GM19467 (cell line): ENCODE results near the gene GRAP.
"Not testable (repeated sequence)": the region's sequence is repeated elsewhere in the genome, so short reads cannot be mapped to it uniquely, and the experiment has no call there.

Source experiments
- ATAC-seq: cut with Tn5 transposase; IDR thresholded peaks from one replicate; pipeline ENCODE4 v1.9.1; 2021; ENCODE audit warnings: mild to moderate bottlenecking, moderate library complexity; ENCODE audit not compliant: unreplicated experiment

The GRAP gene

DNA sequence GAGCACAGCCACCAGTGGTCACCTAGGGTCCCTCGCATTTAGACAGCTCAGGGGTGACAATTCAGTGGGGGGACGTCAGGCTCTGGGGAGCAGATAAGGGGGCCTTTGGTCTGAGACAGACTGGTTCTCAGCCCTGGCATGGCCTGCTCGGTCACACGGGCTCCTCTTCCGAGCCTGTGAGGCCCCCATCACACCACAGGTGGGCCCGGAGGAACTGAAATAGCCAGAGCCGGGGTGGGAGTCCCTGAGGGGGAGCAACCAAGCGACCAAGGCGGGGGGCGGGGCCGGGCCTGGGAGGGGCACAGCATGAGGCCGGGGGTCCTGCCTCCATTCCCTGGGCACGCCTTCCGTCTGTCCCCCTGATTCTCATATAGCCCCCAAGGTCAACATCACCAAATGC, 4.4 kb downstream of the GRAP start:
- not testable (repeated sequence) for ATAC-seq

DNA sequence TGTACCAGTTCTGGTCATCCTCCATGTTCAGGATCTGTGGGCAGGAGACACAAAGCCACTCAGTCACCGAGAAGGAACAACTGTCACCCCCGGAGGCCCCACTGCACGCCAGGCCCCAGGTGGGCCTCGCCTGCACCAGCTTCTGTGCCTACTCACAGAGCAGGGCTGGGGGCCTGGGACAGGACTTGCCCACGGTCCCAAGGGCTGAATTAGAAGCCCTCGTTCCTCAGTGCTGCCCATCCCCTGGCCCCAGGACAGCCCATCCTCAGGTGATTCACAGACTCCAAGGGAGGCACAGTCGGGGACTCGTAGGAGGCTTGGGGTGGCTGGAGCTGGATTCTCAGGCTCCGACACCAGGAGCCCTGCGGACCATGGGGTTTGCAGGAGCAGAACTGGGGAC, 4.9 kb downstream of the GRAP start:
- not testable (repeated sequence) for ATAC-seq

DNA sequence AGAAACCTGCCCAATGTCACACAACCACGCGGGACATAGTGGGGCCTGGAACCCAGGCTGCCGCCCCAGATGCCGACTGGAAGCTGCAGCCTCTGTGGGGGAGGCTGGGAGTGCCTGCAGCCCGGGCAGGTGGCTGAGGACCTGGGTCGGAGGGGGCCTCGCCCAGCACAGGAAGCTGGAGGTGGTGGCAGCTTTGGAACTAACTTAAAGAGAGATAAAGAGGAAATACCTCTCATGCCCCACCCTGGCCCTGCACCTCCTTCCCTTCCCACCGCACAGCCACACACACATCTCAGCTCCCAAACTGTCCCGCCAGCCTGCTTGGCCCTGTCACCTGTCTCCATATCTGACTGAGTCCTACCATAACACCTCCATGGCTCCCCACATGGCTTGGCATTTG, 6.4 kb downstream of the GRAP start:
- not testable (repeated sequence) for ATAC-seq

DNA sequence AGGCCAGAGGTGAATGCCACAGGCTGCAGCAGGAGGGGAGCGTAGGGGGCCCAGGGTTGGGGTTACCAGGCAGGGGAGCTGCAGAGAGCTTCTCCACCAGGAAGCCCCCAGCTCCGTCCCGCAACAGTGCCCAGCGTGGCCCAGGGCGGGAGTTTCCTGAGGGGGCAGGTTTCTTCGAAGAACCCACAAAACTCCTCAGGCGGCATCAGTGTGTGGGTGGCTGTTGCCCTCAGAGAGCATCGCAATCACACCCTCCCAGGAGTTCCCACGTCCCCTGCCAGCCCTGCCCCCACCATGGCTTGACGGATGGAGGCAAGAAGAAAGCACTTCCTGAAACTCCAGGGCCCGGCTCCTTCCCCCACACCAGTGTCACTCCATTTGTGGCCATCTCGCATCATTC, 8.0 kb downstream of the GRAP start:
- not testable (repeated sequence) for ATAC-seq

DNA sequence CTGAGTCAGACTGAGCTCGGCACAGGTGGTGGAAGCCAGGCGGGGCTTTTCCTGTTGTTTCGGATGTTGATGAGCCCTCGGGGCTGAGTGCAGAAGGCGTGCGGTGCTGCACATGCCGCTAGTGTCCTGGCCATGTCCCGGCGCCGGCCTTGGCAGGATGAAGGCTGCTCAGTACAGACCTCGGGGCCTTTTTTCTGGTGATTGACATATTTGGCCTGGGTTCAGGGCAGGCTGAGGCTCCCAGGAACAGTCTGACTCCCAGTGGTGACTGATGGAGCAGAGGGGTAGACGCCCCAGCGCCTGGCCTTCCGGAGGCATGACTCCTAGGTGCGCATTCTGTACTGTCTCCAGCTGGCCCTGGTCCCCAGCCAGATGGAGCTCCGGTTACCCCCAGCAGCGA, 8.8 kb downstream of the GRAP start:
- not testable (repeated sequence) for ATAC-seq

DNA sequence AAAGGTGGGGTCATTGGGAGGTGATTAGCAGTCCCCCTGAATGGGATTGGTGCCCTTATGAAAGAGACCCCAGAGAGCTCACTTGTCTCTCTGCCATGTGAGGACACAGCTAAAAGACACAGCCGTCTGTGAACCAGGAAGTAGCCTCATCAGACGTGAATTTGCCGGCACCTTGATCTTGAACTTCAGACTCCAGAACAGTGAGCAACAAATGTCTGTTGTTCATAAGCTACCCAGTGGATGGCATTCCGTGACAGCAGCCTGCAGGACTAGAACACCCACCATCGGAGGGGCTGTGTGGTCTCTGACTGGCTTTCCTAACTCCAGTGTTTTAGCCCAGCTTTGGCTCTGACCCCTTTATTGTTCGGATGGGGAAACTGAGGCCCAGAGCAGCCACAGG, 9.2 kb downstream of the GRAP start:
- ATAC-seq = not testable (repeated sequence)

DNA sequence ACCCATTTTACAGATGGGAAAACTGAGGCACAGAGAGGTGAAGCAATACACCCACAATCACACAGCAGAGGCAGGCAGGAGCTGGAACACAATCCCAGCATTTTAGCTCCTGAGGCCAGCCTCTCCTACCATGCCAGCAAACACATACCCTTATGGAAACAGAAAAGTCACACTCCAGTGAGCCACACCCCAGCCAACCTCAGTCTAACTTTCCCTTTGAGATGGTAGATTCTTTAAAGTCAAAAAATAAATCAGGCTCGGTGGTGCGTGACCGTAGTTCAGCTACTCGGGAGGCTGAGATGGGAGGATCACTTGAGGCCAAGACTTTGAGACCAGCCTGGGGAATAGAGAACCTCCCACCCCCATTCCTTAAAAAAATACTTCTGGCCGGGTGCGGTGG, 10.6 kb downstream of the GRAP start:
- ATAC-seq = not testable (repeated sequence)

DNA sequence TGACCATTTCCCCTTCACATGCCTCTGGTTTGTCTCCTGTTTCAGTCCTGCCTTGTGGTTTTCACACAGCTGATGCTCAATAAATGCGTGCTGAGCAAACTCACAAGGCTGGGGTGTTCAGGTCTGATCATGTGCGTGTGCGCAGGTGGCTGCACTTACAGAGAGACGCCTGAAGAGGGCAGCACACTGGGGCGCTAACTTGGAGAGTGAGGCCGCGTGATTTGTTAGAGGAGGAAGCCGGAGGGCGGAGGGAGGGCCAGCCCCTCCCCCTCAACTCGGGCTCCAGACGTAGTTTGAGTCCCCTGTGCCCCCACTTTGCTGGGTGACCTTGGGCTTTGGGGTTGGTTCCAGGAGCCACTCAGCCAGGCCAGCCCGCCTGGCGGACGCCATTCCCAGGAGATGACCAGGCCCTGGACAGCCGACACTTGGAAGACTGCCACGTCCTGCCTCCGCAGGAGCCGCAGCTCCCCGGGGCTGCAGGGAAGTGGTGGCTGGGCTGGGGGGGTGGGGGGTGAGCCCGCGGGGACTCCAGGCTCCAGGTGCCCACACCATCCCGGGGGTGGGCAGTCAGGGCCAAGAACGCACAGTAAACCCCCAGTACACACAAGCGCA, 14.3 kb downstream of the GRAP start:
- peak; percentile 32 for ATAC-seq

DNA sequence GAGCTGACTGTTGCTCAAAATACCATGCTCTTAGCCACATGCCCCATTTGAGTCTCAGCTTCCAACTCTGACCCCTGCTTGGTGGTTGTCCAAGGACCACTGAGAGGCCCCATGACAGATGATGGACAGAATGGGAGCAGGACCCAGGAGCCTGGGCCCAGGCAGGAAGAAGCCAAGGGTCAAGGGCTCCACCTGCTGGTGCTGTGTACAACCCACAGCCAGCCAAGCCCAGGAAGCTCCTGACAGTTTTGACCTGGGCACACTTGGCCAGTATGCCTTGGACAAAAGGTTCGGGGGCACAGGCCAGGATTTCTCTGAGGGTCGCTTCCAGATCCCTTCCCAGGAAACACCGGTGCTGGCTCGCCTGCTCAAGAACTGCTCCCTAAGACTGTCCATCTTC, 15.0 kb downstream of the GRAP start:
- ATAC-seq = peak; percentile 46

DNA sequence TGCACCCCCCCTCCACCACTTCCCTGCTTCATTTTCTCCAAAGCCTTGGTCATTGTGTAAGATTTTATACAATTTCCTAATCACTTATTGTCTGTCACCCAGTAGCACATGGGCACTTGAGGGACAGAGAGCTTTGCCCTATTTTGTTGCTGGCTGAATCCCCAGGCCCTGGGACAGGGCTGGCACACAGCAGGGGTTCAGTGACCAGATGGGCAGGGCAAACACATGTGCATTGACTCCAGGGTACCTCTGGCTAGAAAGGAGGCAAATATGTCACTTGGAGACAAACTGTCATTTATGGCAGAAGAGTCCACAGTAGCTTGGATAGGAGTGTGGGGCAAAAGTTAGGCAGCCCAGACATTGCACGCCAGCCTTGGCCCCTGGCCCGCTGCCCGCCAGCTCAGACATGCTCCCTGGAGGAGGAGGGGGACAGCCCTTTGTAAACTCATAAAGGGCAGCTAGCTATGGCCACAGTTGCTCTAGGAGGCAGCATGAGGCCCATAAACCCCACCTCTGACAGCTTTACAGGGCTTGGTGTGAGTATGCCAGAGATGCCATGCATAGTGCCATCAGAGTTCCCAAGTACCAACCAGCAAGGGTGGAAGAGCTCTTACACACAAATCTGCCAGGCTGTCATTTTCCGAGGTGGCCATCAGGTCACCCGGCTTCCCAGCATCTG, 15.8 kb downstream of the GRAP start:
- ATAC-seq = not testable (repeated sequence)

DNA sequence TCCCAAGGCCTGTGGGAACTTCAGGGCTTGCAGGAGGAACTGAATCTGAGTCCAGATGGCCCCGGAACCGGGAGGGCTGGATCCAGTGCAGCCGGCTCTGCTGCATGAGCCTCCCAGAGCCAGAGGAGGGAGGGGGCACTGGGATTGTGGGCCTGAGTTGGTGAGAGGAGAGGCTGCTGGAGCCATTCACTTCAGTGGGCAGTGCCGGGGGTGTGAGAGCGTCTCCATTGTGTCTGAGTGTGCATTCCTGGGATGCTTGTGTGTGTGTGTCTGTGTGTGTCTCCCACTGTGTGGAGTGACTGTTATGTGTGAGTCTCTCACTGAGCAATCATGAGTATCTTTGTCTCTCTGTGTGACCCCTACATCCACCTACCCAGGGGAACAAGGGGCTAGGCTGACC, 17.0 kb downstream of the GRAP start:
- not testable (repeated sequence) for ATAC-seq

DNA sequence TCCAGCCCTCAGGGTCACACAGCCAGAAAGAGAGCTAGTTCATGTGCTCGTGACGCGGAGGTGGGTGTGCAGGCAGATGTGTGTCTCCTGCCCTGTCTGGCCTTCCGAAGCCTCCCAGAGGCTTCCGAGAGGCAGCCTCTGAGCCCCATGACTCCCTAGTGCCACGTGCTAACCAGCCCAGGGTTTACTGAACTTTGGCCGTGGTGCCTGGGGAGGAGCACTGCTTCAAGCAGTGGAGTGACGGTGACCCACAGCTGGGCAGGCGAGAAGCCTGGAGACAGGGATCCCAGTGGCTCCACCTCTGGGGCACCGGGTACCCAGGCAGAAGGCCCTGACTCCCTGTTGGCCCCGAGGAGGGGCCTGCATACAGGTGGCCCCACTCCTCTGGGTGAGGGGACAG, 18.1 kb downstream of the GRAP start:
- not testable (repeated sequence) for ATAC-seq

DNA sequence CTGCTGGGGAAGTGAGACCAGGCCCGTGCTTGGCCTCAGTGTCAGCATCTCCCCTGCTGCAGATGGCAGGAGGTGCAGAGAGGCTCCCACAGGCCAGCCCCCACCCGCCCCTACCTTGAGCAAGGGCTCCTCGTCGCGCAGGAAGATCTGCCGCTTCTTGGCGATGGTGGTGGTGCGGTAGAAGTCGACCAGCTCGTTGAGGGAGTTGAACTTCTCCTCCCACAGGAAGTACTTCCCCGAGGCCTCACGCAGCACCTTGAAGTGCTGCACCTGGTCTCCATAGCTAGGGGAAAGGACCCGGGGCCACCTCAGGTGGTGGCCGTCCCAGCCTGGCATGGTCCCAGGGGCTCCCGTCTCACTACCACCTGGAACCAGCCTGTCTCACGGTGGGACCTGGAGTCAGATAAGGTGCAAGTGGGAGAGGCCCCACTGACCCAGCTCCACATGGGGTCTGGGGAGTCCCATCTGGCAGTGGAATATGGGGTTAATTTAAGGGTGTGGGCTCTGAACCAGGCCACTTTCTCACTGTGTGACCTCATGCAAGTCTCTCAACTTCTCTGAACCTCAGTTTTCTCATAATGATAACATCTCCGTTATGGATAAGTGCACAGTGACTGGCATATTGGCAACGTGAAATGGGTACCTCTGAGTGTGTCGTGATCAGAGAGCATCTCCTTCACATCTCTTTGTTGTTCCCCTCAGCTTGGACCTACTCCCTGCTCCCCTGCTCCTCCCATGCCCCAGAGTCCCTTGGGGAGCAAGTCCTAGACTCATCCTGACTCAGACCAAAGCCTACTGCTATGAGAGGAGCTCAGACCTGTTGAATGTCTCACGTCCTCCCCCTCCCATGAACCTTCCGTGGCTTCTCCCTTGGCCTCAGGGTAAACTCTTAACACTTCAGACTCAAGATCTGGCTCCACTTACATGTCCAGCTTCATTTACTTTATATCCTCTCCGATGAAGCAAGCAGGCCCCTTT, 22.4 kb downstream of the GRAP start:
- ATAC-seq = no peak

DNA sequence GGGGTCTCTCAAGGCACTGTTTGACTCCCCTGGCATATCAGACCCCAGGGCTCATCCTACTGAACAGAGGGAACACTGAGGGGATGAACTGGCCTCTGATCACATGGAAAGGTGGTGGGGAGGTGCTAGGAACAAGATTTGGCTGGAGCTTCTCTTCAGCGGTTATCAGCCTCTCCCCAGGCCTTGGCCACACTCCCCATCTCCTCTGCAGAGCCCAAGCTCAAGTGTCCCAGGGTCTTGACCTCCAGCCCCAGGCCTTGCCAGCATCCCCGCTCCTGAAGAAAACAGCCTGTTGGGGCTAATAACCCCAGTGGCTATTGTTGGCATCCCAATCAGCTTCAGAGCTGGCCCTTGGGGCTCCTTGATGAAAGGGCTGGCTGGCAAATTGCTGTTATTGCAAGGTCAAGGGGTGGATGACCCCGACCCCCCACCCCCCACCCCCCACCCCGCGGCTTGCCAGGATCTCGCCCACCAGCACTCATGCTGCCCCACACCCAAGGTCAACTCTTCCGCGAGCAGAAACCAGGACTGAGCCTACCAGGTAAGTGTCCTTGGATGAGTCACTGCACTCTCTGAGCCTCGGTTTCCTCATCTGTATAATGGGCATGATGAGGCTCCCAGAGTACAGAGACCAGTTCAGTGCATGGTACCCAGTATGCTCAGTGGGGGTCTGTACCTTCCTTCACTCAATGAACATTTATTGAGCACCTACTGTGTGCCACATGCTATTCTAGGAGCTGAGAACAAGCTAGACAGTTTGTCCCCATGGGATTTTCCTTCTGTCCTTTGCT, 23.4 kb downstream of the GRAP start:
- ATAC-seq = no peak

DNA sequence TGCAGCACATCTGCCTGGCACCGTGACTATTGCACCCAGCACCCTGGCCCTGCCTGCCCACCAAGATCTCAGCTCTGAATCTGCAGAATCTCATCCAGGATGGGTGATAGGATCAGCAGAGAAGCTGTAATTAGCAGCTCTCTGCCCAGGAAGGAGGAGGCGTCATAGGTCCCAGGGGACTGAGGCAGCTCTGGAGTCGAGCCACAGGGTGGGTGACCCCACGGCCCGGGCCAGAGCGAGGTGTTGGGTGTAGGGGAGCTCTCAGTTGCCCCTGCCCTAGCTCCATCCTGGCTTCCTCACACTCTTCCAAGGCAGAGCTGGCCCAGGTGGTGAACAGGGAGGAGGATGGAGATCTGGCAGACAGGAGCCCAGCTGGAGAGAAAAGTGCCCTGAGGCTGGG, 24.0 kb downstream of the GRAP start:
- no peak for ATAC-seq

DNA sequence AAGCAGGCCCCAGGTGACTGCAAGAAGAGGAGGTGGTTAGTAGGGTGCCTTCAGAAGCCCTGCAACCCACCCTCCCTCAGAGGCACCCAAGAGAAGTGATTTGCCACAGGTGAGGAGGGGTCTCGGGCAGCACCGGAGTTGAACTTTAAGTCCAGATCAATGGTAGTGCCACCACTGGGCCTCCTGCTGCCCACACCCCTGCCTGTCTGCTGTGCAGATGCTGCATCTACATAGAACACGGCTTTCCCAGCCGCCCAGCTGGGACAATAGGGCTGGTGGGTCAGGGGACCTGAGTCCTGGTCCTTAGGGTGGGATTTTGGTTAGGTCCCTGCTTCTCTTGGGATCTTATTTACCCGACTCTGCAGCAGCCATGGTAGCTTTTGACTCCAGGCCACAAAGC, 24.6 kb downstream of the GRAP start:
- ATAC-seq = no peak

DNA sequence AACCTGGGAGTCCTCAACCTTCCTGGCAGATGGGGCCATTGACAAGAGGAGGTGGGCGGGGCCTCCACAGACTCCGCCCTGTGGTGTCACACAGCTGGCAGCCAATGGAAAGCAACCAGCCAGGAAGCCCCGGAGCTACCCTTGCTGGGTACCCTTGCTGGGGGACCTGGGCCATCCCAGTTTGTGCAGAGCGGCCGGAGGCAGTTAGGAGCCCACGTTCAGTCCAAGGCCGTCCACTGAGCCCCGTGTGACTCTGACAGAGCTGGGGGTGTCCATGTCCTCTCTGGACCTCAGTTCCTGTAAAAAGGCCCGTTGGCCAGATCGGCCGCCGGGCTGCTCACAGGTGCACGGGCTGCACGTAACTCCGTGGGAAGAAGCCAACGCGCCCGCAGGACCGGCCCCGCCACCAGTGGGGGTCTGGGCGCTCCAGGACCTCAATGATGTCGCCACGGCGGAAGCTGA, 25.1 kb downstream of the GRAP start:
- ATAC-seq = no peak

DNA sequence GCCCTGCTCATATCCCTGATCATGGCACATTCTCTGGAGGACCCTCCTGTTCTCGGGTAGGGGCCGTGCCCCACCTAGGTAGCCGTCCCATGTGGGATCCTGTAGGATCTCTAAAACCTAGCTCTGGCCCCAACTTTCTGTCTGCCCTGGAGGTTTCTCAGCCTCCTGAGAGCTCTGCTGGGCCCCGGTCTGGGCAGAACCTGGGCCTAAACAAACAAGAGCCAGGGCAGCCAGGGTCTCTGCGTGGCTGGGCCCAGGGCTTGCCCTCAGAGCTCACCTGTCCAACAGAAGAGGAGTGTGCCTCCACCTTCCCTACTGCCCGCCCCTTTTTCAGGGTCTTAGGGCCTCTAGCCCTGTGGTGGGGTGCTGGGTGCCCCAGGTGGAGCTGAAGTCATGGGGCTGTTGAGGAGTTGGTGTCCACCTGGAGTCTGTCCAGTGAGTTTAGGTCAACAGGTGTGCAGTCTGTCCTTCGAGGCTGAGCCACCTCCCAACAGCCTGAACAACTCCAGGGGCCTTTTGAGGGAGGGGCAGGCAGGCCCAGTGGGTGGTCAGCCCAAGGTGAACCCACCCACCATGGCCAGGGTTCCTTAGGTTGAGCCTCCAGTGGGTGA, 25.6 kb downstream of the GRAP start:
- not testable (repeated sequence) for ATAC-seq

DNA sequence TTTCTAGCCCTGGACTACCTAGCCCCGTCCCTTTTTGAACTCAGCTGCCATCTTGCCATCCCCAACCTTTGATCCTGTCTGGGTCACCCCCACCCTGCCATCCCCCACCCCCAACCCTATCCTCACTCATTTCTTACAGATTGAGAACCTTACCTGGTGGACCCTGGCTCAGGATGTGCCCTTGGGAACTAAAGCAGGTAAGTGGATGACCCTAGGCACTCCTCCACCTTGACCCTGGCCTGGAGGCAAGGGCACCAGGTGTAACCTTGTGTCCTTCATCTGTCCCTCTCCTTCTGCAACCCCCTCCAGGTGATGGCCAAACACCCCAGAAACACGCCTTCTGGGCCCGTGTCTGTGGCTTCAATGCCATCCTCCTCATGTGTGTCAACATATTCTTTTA, 26.7 kb downstream of the GRAP start:
- no peak for ATAC-seq
